ENCODE measurements around the gene TYROBP.
A peak's percentile ranks its signal among the peaks of the same experiment; 100 is the strongest.
"Not testable (repeated sequence)": the region's sequence is repeated elsewhere in the genome, so short reads cannot be mapped to it uniquely, and the experiment has no call there.

TYROBP gene

DNA sequence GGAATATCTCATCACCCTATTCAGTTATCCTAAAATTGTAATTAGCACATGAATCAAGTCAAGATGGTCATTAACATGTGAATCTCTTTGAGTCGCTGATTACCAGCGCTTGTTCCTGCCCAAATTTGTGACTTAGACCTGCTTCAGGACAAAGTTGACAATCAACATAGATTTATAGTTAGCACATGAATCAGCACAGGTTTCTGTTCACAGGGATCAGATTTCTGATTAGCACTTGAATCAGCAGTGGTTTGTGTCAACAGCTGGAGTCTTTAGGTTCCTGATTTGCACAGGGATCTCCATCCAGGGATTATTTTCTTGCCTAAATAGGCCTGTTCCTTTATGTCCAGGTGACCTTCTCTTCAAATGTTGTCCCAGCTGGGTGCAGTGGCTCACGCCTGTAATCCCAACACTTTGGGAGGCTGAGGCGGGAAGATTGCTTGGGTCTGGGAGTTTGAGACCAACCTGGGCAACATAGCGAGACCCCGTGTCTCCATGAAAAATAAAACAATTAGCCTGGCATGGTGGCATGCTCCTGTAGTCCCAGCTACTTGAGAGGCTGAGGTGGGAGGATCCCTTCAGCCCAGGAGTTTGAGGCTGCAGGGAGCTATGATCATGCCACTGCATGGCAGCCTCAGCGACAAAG, 24.3 kb upstream of the TYROBP start:
- no peak for DNase-seq (ENCODE audit: low read depth in 2 of 3, low spot score in 1 of 3)

DNA sequence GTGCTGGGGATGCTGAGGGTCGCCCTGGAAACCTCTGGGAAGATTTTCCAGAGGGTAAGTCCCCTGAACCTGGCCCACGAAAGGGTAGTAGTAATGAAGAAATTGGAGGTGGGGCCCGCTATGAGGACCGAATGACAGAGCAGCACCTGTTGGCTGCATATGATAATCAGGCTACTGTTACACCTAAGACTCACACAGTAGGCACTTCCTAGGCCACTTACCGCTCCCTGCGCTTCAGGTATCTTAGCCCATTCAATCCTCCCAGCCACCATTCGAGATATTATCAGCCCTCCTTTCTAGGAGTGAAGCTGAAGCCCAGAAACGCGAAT, 23.7 kb upstream of the TYROBP start:
- DNase-seq (ENCODE audit: low read depth in 2 of 3, low spot score in 1 of 3) = no peak

DNA sequence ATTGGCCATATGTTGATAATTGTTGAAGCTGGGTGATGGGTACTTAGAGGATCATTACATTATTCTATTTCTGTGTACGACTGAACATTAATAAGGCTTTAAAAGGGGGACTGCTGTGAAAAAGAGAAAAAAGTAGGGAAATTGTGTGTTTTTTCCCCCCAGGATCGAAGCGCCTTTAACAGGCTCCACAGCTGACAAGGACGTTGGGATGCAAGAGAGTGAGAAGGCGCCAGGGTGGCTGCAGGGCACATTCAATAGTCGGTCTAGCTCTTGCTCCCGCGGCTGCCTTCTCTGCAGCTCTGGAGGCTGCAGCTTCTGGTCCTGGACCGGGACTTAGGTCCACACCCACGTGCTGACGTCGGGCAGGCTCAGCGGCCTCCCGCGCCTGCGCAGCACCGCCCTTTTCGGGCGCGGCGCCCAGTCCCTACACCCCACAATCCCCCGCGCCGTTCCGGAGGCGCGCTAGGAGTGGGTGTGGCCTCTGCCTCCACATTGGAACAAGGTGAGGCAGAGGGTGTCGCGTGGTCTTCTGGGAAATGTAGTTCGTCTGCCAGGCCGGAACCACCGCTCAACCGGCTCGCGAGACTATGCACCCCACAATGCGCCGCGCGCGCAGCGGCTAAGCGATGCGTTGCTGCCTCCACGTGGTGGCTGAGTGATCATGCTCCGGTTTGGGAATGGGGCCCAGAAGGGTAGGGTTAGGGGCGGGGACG, 23.2 kb upstream of the TYROBP start:
- peak; percentile 98 to 99 (median 98) for DNase-seq (ENCODE audit: low read depth in 2 of 3, low spot score in 1 of 3)

DNA sequence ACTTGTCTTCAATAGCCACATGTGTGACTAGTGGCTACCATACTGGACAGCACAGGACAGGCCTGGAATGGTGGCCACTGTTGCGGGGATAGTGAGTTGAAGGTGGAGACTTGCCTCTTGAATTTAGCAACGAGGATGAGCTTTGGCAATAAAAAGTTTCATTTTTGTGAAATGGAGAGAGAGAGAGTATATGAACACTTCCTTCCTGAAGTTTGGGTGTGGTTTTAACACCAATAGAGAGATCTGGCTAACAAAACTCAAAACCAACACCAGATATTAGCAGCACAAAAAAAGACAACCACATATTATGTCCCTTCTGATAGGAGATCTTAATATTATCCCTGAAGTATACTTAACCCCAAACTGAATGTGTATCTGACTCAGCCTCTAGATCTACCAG, 21.8 kb upstream of the TYROBP start:
- no peak for DNase-seq (ENCODE audit: low read depth in 2 of 3, low spot score in 1 of 3)

DNA sequence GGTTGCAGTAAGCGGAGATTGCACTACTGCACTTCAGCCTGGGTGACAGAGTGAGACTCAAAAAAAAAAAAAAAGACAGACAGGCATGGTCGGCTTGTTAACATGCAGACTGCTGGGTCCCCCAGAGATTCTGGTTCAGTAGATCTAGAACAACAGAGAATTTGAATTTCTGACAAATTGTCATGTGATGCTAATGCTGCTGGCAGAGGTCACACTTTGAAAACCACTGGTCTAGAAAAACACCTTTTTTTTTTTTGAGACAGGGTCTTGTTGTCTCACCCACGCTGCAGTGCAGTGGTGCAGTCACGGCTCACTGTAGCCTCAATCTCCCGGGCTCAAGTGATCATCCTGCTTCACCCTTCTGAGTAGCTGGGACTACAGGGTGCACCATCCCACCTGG, 20.4 kb upstream of the TYROBP start:
- DNase-seq (ENCODE audit: low read depth in 2 of 3, low spot score in 1 of 3) = no peak

DNA sequence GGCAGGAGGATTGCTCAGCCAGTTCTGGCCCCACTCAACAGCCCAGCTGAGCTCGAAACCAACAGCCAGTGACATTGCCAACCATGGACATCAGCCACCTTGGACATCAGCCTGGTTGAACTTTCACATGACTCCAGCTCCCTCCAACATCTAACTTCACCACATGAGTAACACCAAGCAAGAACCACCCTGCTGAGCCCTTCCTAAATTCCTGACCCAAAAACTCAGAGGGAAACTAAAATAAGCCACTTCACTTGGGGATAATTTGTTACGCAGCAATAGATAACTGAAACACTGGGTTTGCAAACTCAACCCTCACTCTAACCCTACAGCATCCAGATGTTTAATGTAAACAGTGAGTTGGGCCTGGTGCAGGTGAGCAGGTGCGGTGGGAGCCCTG, 17.4 kb upstream of the TYROBP start:
- no peak for DNase-seq (ENCODE audit: low read depth in 2 of 3, low spot score in 1 of 3)

DNA sequence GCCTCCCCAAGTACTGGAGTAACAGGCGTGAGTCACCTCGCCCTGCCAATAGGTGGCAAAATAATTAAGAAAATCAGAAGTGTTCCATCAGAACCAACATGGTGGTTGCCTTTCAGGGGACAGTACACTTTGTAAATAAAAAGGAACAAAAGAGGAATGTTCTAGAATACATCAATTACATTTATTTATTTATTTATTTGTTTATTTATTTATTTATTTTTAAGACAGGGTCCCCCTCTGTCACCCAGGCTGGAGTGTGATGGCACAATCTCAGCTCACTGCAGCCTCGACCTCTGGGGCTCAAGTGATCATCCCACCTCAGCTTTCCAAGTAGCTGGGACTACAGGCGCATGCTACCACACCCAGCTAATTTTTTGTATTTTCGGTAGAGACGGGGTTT, 12.9 kb upstream of the TYROBP start:
- no peak for DNase-seq (ENCODE audit: low read depth in 2 of 3, low spot score in 1 of 3)

DNA sequence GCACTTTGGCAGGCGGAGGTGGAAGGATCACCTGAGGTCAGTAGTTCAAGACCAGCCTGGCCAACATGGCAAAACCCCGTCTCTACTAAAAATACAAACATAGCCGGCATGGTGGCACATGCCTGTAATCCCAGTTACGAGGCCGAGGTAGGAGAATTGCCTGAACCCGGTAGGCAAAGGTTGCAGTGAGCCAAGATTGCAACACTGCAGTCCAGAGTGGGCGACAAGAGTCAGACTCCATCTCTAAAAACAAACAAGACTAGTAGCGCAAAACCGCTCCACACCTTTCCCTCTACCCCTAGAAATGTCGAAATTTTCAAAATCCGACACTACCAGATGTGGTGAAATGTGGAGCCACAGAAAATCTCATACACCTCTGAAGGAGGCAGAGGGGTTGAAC, 11.2 kb upstream of the TYROBP start:
- DNase-seq (ENCODE audit: low read depth in 2 of 3, low spot score in 1 of 3) = no peak

DNA sequence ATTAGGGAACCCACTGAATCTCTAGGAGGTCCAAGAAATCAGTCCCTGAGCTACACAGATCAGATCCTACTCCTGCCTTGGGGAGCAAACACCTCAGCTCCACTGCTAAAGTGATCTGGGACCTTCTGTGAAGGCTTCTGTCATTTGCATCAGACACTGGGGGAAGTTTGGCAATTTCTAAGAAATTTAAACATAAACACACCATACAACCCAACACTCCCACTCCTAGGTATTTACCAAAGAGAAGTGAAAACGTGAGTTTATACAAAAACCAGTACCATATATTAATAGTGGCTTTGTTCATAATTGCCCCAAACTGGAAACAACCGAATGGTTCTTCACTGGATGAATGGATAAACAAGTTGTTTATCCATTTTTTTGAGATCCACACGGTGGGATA, 7.3 kb upstream of the TYROBP start:
- DNase-seq (ENCODE audit: low read depth in 2 of 3, low spot score in 1 of 3) = no peak

DNA sequence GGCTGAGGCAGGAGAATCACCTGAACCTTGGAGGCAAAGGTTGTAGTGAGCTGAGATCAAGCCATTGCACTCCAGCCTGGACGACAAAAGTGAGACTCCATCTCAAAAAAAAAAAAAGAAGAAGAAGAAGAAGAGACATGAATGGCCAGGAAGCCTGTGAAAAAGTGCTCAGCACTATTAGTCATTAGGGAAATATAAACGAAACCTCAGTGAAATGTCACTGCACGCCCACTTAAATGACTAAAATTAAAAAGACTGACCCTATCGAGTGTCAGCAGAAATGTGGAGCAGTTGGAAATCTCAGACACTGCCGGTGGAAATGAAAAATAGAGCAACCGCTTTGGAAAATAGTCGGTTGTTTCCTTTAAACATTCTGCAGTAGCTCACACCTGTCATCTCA, 5.5 kb upstream of the TYROBP start:
- DNase-seq (ENCODE audit: low read depth in 2 of 3, low spot score in 1 of 3) = no peak

DNA sequence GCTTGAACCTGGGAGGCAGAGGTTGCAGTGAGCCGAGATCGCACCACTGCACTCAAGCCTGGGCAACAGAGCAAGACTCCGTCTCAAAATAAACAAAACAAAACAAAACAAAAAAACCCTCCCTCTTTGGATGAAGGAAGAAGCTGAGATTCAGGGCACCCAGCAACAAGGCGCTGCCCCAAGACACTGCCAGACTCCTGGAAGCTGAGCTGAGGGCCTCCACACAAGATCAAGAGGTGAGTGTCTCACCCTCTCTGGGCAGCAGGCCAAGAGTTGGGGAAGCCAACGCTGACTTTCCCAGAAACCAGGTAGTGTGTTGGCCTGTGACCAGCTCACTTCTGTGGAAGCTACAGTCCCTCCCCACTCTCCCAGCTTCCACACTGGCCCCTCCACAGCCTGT, 3.7 kb upstream of the TYROBP start:
- peak in 1 of 3 donors; percentile 19 for DNase-seq (ENCODE audit: low read depth in 2 of 3, low spot score in 1 of 3)

DNA sequence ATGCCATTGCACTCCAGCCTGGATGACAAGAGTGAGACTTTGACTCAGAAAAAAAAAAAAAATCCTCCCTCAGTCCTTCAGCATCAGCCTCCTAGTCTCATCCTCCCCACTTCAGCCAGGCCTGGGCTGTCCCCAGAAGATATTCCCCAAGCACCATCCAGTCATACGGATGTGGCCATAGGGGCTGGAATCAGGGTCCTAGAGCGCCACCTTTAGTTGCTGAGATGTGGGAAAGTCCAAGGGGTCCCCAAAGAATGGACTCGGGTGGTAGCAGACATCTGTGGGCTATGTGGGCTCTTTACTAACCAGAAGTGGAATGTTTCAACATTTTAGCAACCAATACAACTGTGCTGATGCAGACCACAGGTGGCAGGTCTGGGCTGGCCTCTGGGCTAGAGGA, 3.1 kb upstream of the TYROBP start:
- DNase-seq (ENCODE audit: low read depth in 2 of 3, low spot score in 1 of 3) = no peak

DNA sequence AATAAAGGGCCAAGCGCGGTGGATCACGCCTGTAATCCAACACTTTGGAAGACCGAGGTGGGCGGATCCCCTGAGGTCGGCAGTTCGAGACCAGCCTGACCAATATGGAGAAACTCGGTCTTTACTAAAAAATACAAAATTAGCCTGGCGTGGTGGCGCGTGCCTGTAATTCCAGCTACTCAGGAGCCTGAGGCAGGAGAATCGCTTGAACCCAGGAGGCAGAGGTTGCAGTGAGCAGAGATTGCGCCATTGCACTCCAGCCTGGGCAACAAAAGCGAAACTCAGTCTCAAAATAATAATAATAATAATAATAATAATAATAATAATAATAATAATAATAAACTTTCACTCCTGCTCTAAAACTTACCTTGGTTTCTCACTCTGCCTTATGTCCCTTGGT, 2.3 kb upstream of the TYROBP start:
- DNase-seq (ENCODE audit: low read depth in 2 of 3, low spot score in 1 of 3) = not testable (repeated sequence)

DNA sequence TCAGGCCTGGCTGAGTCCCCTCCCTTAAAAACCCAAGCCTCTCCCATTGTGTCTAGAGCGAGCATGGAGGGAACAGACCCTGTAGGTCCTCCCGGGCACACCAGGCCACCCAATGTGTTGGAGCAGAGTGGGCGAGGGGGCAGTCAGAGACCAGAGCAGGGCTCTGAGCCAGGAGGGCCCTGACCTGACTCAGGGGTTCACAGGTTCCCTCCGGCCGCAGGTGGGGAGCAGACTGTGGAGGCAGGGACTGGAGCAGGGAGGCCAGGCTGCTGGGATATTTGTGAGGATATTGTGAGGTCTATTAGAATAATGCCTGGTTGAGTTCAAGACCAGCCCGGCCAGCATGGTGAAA, 1.6 kb upstream of the TYROBP start:
- no peak for DNase-seq (ENCODE audit: low read depth in 2 of 3, low spot score in 1 of 3)

DNA sequence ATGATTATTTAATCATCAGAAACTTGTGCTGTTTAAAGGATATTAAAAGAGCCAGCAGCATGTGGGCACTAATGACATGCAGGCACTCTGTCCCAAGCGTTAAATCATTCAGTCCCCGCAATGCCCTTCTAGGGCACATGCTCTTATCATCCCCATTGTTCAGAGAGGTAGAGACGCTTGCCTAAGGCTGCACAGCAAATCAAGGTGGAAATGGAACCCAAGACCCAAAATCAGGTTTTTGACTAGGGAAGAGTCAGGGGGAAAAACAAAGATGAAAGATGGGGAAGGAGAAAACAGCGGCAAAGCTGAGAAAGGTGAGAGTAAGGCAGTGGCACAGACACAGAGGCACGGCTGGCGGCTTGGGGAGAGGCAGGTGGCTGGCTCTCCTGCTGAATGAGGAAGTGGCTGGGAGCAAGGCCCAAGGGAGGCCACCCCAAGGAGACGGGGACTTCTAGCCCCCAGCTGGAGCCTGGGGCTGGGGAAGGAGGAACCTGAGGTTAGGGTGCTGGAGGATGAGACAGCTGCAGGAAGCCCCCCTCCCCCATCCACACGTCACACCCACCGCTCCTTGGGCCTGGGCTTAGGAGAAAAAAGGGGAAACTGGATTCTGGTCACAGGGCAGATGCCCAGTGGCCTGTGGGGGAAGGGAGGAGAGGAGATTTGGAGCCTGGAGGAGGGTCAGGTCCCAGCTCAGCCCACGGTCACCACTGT, 1.0 kb upstream of the TYROBP start:
- no peak for DNase-seq (ENCODE audit: low read depth in 2 of 3, low spot score in 1 of 3)

DNA sequence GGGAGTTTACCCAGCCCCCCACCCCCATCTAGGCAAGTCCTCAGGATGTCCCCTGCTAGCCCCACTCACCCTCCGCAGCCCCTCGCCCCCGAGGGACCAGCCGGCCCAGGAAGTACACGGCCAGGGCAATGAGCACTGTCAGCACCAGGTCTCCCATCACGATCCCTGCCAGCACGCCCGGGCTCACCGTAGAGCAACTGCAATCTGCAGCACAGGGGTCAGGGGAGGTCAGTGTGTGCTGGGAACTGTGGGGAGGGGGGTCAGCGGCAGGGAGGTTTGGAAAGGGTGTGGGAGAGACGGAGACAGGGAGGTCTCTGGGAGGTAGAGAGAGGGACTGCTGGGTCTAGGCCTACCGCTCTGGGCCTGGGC, 734 bp downstream of the TYROBP start:
- DNase-seq (ENCODE audit: low read depth in 2 of 3, low spot score in 1 of 3) = no peak

DNA sequence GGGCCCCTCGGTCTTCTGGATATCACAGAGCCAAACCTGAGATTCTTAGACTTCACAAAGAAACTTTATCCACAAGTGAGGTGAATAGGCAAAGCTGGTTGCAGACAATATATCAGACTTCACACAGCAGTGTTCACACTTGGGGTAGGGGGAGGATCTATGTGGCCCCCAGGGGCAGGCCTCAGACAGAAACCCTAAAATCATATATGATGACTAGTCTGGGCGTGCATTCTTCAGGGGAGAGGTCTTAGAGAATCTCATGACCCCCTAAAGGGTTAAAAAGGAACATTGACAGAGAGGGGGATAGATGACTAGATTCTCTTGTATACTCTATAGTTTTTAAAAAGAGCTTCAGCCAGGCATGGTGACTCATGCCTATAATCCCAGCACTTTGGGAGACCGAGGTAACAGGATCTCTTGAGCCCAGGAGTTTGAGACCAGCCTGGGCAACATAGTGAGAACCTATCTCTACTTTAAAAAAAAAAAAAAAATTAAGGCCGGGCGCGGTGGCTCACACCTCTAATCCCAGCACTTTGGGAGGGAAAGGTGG, 2.8 kb downstream of the TYROBP start:
- no peak for DNase-seq (ENCODE audit: low read depth in 2 of 3, low spot score in 1 of 3)

DNA sequence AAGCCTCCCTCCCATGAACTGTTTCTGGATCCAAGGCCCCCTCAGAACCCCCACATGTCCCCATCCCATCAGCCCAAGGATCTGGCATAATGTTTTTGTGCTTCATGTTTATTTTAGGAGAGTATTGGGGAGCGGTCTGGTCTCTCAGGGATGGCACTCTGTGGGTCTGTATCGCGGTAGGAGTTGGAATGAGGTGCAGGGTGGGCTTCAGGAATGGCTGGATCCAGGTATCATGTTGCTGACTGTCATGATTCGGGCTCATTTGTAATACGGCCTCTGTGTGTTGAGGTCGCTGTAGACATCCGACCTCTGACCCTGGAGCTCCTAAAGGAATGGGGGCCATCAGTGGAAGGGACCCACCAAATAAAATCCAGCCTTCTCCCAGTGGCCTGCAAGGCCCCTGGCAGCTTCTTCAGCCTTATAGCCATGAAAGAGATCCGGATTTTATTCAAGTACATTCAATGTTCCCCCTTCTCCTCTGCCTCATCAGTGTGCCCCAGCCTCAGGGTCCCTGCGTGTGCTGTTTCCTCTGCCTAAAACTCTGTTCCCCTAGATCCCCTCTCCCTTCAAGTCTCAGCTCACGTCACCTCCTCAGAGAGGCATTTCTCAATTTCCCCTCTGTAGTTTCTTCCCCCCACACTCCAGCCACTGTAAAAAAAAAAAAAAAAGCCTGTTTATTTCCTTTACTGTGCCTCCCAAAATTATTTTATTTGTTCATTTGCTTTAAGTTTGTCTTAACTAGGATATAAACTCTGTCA, 3.6 kb downstream of the TYROBP start:
- DNase-seq (ENCODE audit: low read depth in 2 of 3, low spot score in 1 of 3) = no peak

DNA sequence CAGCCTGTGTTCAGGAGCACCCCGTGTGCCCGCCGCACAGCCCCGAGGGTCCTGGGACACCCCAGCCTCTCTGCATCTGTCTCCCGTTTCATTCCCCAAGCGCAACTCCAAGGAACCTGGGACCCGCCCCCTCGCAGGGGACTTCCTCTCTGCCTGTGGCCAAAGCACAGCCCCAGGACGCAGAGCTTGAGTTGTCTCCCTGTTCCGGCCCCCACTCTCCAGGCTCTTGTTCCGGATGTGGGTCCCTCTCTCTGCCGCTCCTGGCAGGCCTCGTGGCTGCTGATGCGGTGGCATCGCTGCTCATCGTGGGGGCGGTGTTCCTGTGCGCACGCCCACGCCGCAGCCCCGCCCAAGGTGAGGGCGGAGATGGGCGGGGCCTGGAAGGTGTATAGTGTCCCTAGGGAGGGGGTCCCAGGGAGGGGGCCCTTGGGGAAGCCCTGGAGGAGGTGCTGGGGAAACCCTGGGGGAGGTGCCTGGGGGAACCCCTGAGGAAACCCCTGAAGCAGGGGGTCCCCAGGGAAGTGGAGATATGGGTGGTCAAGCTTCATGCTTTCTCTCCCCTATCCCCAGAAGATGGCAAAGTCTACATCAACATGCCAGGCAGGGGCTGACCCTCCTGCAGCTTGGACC, 4.4 kb downstream of the TYROBP start:
- peak; percentile 63 to 80 (median 77) for DNase-seq (ENCODE audit: low read depth in 2 of 3, low spot score in 1 of 3)

DNA sequence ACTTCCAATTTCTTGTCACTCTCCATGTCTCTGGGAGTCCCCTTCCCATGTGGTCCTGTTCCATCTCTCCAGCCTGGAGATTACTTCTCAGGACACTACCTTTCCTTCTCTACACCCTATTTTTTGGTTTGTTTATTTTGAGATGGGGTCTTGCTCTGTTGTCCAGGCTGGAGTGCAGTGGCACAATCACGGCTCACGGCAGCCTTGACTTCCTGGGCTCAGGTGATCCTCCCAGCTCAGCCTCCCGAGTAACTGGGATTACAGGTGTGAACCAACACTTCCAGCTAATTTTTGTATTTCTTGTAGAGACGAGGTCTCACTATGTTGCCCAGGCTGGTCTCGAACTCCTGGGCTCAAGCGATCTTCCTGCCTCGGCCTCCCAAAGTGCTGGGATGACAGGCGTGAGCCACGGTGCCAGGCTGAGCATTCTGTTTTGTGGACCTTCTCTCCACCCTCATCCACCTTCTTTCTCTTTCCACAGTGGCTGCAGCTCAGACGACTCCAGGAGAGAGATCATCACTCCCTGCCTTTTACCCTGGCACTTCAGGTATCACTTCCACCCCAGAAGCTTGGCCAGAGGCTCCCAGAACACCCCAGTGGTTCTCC, 5.1 kb downstream of the TYROBP start:
- DNase-seq (ENCODE audit: low read depth in 2 of 3, low spot score in 1 of 3) = no peak

All from stimulated activated CD4-positive, alpha-beta T cell treated with anti-CD3 and anti-CD28 coated beads, Interleukin-12 subunit alpha, Interleukin-12 subunit beta, amount 100 ng/mL, for 48 hours (primary cell).